CD14-positive monocyte (primary cell): ENCODE data around the gene WNT6. TPM values are rescaled to one million over a fixed set of nuclear protein-coding genes. Genes with fewer than 3 reads are reported as not detected.

Experiments used
- DNase-seq, 3 donors: peaks; one replicate each; pipeline ENCODE4 v3.0.0-alpha.2; 2011 to 2022
- H2AFZ ChIP-seq: 2 replicates; pipeline ENCODE4 v1.6.0; 2012; ENCODE audit warnings: mild to moderate bottlenecking, low read depth, low read length, inconsistent platforms; ENCODE audit not compliant: insufficient read depth, poor library complexity, severe bottlenecking
- H3K27ac ChIP-seq, 2 donors: 1 replicate in 1 of 2; 2 replicates in 1 of 2; pipeline ENCODE4 v1.5.1; 2012 to 2013; ENCODE audit warnings: low read length in 2 of 2, control low read depth in 1 of 2, inconsistent platforms in 1 of 2, low read depth in 1 of 2, mild to moderate bottlenecking in 1 of 2
- H3K27me3 ChIP-seq, 2 donors: one replicate each; pipeline versions ENCODE4 v1.6.0 to v1.6.1; 2011 to 2013; ENCODE audit warnings: low read length in 2 of 2; ENCODE audit not compliant: control insufficient read depth in 2 of 2, insufficient read depth in 2 of 2
- H3K36me3 ChIP-seq, 2 donors: replicated peaks in 1 of 2; 1 replicate in 1 of 2; 2 replicates in 1 of 2; pipeline versions ENCODE4 v1.5.1 to v1.6.1; 2012 to 2013; ENCODE audit warnings: low read length in 2 of 2, control low read depth in 1 of 2, inconsistent platforms in 1 of 2, mild to moderate bottlenecking in 1 of 2; ENCODE audit not compliant: insufficient read depth in 2 of 2, control insufficient read depth in 1 of 2
- H3K4me1 ChIP-seq, 2 donors: 1 replicate in 1 of 2; 2 replicates in 1 of 2; pipeline versions ENCODE4 v1.5.1 to v1.6.1; 2012 to 2013; ENCODE audit warnings: low read length in 2 of 2, control low read depth in 1 of 2, inconsistent platforms in 1 of 2, mild to moderate bottlenecking in 1 of 2, moderate library complexity in 1 of 2; ENCODE audit not compliant: insufficient read depth in 2 of 2, control insufficient read depth in 1 of 2
- H3K4me2 ChIP-seq: replicated peaks from 2 replicates; pipeline ENCODE3; 2012; ENCODE audit warnings: low read length, moderate library complexity, mild to moderate bottlenecking; ENCODE audit not compliant: poor library complexity, severe bottlenecking; ENCODE audit errors: extremely low read depth
- H3K4me3 ChIP-seq, 3 experiments: fragments of 200-600 bp in 1 of 3; sonication (generic) in 1 of 3; replicated peaks in 1 of 3; 1 replicate in 2 of 3; 2 replicates in 1 of 3; pipeline ENCODE4 v1.5.1; 2011 to 2013; ENCODE audit warnings: low read length in 3 of 3, mild to moderate bottlenecking in 3 of 3, control low read depth in 2 of 3, low read depth in 2 of 3, inconsistent platforms in 1 of 3, moderate library complexity in 1 of 3
- H3K79me2 ChIP-seq: 2 replicates; pipeline ENCODE4 v1.6.0; 2012; ENCODE audit warnings: mild to moderate bottlenecking, control low read depth, inconsistent platforms, low read length, moderate library complexity; ENCODE audit not compliant: insufficient read depth
- H3K9ac ChIP-seq: 2 replicates; pipeline ENCODE4 v1.6.0; 2017; ENCODE audit warnings: low read length, mild to moderate bottlenecking; ENCODE audit not compliant: insufficient read depth, poor library complexity, severe bottlenecking
- H3K9me3 ChIP-seq, 2 donors: replicated peaks in 1 of 2; 1 replicate in 1 of 2; 2 replicates in 1 of 2; pipeline versions ENCODE4 v1.5.1 to v1.6.1; 2012 to 2013; ENCODE audit warnings: low read length in 2 of 2, control low read depth in 1 of 2; ENCODE audit not compliant: control insufficient read depth in 1 of 2, insufficient read depth in 1 of 2
- H4K20me1 ChIP-seq: 2 replicates; pipeline ENCODE4 v1.6.0; 2012; ENCODE audit warnings: mild to moderate bottlenecking, low read length, control low read depth, moderate library complexity; ENCODE audit not compliant: insufficient read depth
- H3K27ac Mint-ChIP-seq, 7 donors: one replicate each; pipeline ENCODE4 v1.8.0; 2020; ENCODE audit warnings: mild to moderate bottlenecking in 7 of 7, mixed read lengths in 7 of 7, moderate library complexity in 6 of 7, inconsistent platforms in 2 of 7
- H3K27me3 Mint-ChIP-seq, 3 donors: one replicate each; pipeline ENCODE4 v1.8.0; 2021 to 2022; ENCODE audit warnings: low read depth in 3 of 3, mild to moderate bottlenecking in 3 of 3, mixed read lengths in 3 of 3, moderate library complexity in 3 of 3, inconsistent platforms in 1 of 3
- H3K36me3 Mint-ChIP-seq, 2 donors: one replicate each; pipeline ENCODE4 v1.8.0; 2020; ENCODE audit warnings: mixed read lengths in 2 of 2, inconsistent platforms in 1 of 2, mild to moderate bottlenecking in 1 of 2
- H3K4me1 Mint-ChIP-seq: one replicate; pipeline ENCODE4 v1.8.0; 2020; ENCODE audit warnings: mild to moderate bottlenecking, mixed read lengths
- H3K4me3 Mint-ChIP-seq, 2 donors: one replicate each; pipeline ENCODE4 v1.8.0; 2020; ENCODE audit warnings: mild to moderate bottlenecking in 2 of 2, mixed read lengths in 2 of 2, moderate library complexity in 1 of 2
- H3K9me3 Mint-ChIP-seq, 7 donors: one replicate each; pipeline ENCODE4 v1.8.0; 2020 to 2022; ENCODE audit warnings: mixed read lengths in 7 of 7, mild to moderate bottlenecking in 6 of 7, moderate library complexity in 6 of 7, inconsistent platforms in 2 of 7
- CTCF ChIP-seq: fragments of 200-600 bp; IDR thresholded peaks from one replicate; pipeline ENCODE4 v1.8.0; 2022; ENCODE audit warnings: antibody characterized with exemption, mild to moderate bottlenecking
- WGBS: methylation state at CpG from one replicate; pipeline ENCODE4 v1.1.5; 2013; ENCODE audit warnings: missing lambda C conversion rate; ENCODE audit not compliant: insufficient coverage; 5-methylcytosine and 5-hydroxymethylcytosine counted together
- intact Hi-C, 2 donors: fragments of 100-400 bp; cut with micrococcal nuclease; formaldehyde crosslinking; loops; one replicate each; pipeline versions ENCODE4 v1.15.0 to v1.15.1; 2023
- polyA plus RNA-seq, 3 donors: library from polyadenylated mRNA; depleted of rRNA in 1 of 3; unstranded in 2 of 3; stranded (reverse) in 1 of 3; fragments of 300-500 nt in 2 of 3; fragments of >200 nt in 1 of 3; fragmentation: Illumina TruSeq in 2 of 3; gene quantifications; 1 replicate in 2 of 3; 2 replicates in 1 of 3; pipeline ENCODE4 v1.2.3, GENCODE V29; 2012 to 2021

WNT6 gene
- polyA plus RNA-seq, 3 donors: 0.27 to 0.65 (median 0.37) TPM

- H3K4me3 ChIP-seq: no peak overlapping the region
- H3K36me3 Mint-ChIP-seq: peaks cover 74% of the 10 kb centered on the region in 2 donors
- H3K27ac ChIP-seq: no peak overlapping the region
- no peak overlapping the region for H2AFZ ChIP-seq
- peaks cover 26% of the 10 kb centered on the region for H3K4me1 Mint-ChIP-seq
- H3K27me3 Mint-ChIP-seq: peaks cover 15 to 32% (median 17%) of the 10 kb centered on the region in 3 donors
- H3K4me1 ChIP-seq: peaks cover 13 to 21% of the 10 kb centered on the region in 2 donors
- 94% methylated on average over 2 of the region's 5 CpGs for WGBS
- H3K9ac ChIP-seq: no peak overlapping the region
- no peaks in the 10 kb centered on the region for H3K79me2 ChIP-seq
- no peak for TF ChIP-seq CTCF
- no peak for DNase-seq
- H4K20me1 ChIP-seq: peaks cover 27% of the 10 kb centered on the region
- peaks cover 0 to 3% of the 10 kb centered on the region in 2 donors for H3K27me3 ChIP-seq
- H3K4me2 ChIP-seq: no peak overlapping the region
- H3K4me3 Mint-ChIP-seq: no peak overlapping the region
- peaks cover 17 to 68% of the 10 kb centered on the region in 2 donors for H3K36me3 ChIP-seq
- peaks cover 0 to 8% (median 2%) of the 10 kb centered on the region in 7 donors for H3K9me3 Mint-ChIP-seq
- intact Hi-C loops: no loop called here
- H3K27ac Mint-ChIP-seq: no peak overlapping the region
- H3K9me3 ChIP-seq: no peaks in the 10 kb centered on the region
Observed at GRCh38 chr2:218812861-218813260, 46.7 kb upstream of the WNT6 start.

GRCh38 chr2:218813771-218814460, 45.7 kb upstream of the WNT6 start:
- no peak overlapping the region for H3K27ac ChIP-seq
- no peak for TF ChIP-seq CTCF
- Mint-ChIP-seq H3K4me3 (peak overlapping the region in 1 of 2 donors; percentile 53), H3K27me3 (peaks cover 15 to 32% (median 17%) of the 10 kb centered on the region in 3 donors), H3K9me3 (peaks cover 0 to 8% (median 2%) of the 10 kb centered on the region in 7 donors), H3K27ac (peak overlapping the region in 3 of 7 donors; percentile 38 to 87 (median 65)), H3K36me3 (peaks cover 83 to 85% of the 10 kb centered on the region in 2 donors), H3K4me1 (peaks cover 34% of the 10 kb centered on the region)
- no peak overlapping the region for H2AFZ ChIP-seq
- intact Hi-C loops: no loop called here
- H3K36me3 ChIP-seq: peaks cover 17 to 77% of the 10 kb centered on the region in 2 donors
- H3K4me1 ChIP-seq: peaks cover 13 to 22% of the 10 kb centered on the region in 2 donors
- no peak overlapping the region for H3K4me3 ChIP-seq
- no peaks in the 10 kb centered on the region for H3K79me2 ChIP-seq
- peaks cover 27% of the 10 kb centered on the region for H4K20me1 ChIP-seq
- no peak for DNase-seq
- 73% methylated on average over 8 of the region's 11 CpGs for WGBS
- H3K27me3 ChIP-seq: peaks cover 0 to 3% of the 10 kb centered on the region in 2 donors
- H3K4me2 ChIP-seq: no peak overlapping the region
- no peaks in the 10 kb centered on the region for H3K9me3 ChIP-seq
- H3K9ac ChIP-seq: no peak overlapping the region
